ENCODE data around the gene HLX. TPM values are rescaled to one million over a fixed set of nuclear protein-coding genes. Genes with fewer than 3 reads are reported as not detected.

Gene HLX
- total and polyA plus RNA-seq, 9 of the 15 experiments (the other 6 are each of a cell fraction or from before 2014, with no cell fraction given), result 0.10 to 3.0 (median 1.6) TPM

GRCh38 chr1:220886470-220887201 lies 7.4 kb downstream of the HLX start:
- TF ChIP-seq HDAC8 (tag; IDR thresholded peaks at IDR 0.05) (no peak), RBM17 (IDR thresholded peaks at IDR 0.05; ENCODE audit: borderline replicate concordance, low read depth, low read length) (no peak), KLF16 (IDR thresholded peaks at IDR 0.05) (no peak), MEF2D (tag; conservative IDR thresholded peaks at IDR 0.05; ENCODE audit: low read depth) (no peak), STAT5B (CRISPR knock-in tag; IDR thresholded peaks at IDR 0.05) (no peak), LEF1 (IDR thresholded peaks at IDR 0.05) (no peak), ZBED1 (IDR thresholded peaks at IDR 0.05) (no peak), NEUROD1 (IDR thresholded peaks at IDR 0.05; ENCODE audit: borderline replicate concordance, low read depth, low read length, partially characterized antibody) (no peak)
- in situ Hi-C loops (cut with MboI) (no loop called here), intact Hi-C loops (cut with micrococcal nuclease) (no loop called here)
- Histone ChIP-seq H3K36me3 (ENCODE audit: control insufficient read depth, insufficient read depth, low read length) (no peaks in the 10 kb centered on the region), H3K79me2 (ENCODE audit: control insufficient read depth, insufficient read depth, low read length) (no peaks in the 10 kb centered on the region), H3K9ac (ENCODE audit: insufficient read depth in 1 of 2, low read depth in 2 of 2, low read length in 2 of 2) (no peak overlapping the region), H3K4me3 (no peak overlapping the region), H4K20me1 (replicated peaks; ENCODE audit: control insufficient read depth, insufficient read depth, low read length) (no peaks in the 10 kb centered on the region), H2AFZ (ENCODE audit: low read depth, low read length) (no peak overlapping the region), H3K4me2 (ENCODE audit: insufficient read depth, low read length) (no peak overlapping the region), H3K27ac (ENCODE audit: extremely low read depth, low read depth, low read length) (no peak overlapping the region), H3K27me3 (ENCODE audit: control insufficient read depth in 2 of 2, insufficient read depth in 2 of 2, low read length in 2 of 2) (peaks cover 26 to 76% of the 10 kb centered on the region in 2 experiments; a peak in 4 of 5 replicates), H3K4me1 (replicated peaks in 1 of 2; ENCODE audit: control insufficient read depth in 2 of 2, insufficient read depth in 2 of 2, low read length in 2 of 2) (peaks cover 0 to 18% of the 10 kb centered on the region in 2 experiments; a peak in 2 of 5 replicates), H3K9me3 (replicated peaks; ENCODE audit: control insufficient read depth, insufficient read depth, low read depth, low read length) (no peaks in the 10 kb centered on the region), H3K9me1 (ENCODE audit: control insufficient read depth, insufficient read depth, low read length) (no peaks in the 10 kb centered on the region)
- ChIA-PET POLR2A (interaction anchor here (1.4 kb wide), 1 partner anchor 28 kb away, joined by 4 read pairs; no protein-coding TSS in a partner anchor), CTCF (ENCODE audit: low intra/inter-chr PET ratio) (no interaction called here)
- FAIRE-seq, result no peak
- no peak for ATAC-seq
- BruUV-seq (replicated peaks), result no TSS peak
- WGBS (ENCODE audit: insufficient coverage, low coverage, missing lambda C conversion rate), result 29% methylated on average over 25 of the region's 26 CpGs
- no peak for DNase-seq (ENCODE audit: extremely low read depth in 1 of 4, low spot score in 3 of 4)

Measured in K562 (cell line).